22Rv1 (cell line): Measurements from ENCODE around the gene RPAP3.

Experiments
- H3K27ac ChIP-seq: fragments of 450-650 bp; 2 replicates; pipeline ENCODE4 v1.5.1; 2017
- ZFX ChIP-seq: fragments of 450-650 bp; IDR thresholded peaks from 2 replicates; pipeline ENCODE4 v1.6.1; 2017; ENCODE audit warnings: antibody characterized with exemption, borderline replicate concordance
- TF ChIP-seq, protein P1 (sequence below): fragments of 450-650 bp; IDR thresholded peaks from 2 replicates; pipeline ENCODE4 v1.5.1; 2017; ENCODE audit warnings: mild to moderate bottlenecking

RPAP3 gene

GRCh38 chr12:47729233-47729632, 23.4 kb upstream of the RPAP3 start:
- TF ChIP-seq, protein P1, sequence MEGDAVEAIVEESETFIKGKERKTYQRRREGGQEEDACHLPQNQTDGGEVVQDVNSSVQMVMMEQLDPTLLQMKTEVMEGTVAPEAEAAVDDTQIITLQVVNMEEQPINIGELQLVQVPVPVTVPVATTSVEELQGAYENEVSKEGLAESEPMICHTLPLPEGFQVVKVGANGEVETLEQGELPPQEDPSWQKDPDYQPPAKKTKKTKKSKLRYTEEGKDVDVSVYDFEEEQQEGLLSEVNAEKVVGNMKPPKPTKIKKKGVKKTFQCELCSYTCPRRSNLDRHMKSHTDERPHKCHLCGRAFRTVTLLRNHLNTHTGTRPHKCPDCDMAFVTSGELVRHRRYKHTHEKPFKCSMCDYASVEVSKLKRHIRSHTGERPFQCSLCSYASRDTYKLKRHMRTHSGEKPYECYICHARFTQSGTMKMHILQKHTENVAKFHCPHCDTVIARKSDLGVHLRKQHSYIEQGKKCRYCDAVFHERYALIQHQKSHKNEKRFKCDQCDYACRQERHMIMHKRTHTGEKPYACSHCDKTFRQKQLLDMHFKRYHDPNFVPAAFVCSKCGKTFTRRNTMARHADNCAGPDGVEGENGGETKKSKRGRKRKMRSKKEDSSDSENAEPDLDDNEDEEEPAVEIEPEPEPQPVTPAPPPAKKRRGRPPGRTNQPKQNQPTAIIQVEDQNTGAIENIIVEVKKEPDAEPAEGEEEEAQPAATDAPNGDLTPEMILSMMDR = no peak
- no peak for TF ChIP-seq ZFX
- H3K27ac ChIP-seq = no peak overlapping the region

GRCh38 chr12:47725893-47726292, 20.1 kb upstream of the RPAP3 start:
- TF ChIP-seq, protein P1 = no peak
- no peak for TF ChIP-seq ZFX
- no peak overlapping the region for H3K27ac ChIP-seq

- H3K27ac ChIP-seq = no peak within 1 kb of the TSS
- TF ChIP-seq, protein P1 = no peak
- no peak for TF ChIP-seq ZFX
These were observed 19.4 kb upstream of the RPAP3 start, which contains the start of gene ENDOU for GRCh38 chr12:47725091-47725772. TSS of gene ENDOU (minus strand) at chr12:47725490. CDS start at chr12:47725413, 77 bp downstream.

DNA sequence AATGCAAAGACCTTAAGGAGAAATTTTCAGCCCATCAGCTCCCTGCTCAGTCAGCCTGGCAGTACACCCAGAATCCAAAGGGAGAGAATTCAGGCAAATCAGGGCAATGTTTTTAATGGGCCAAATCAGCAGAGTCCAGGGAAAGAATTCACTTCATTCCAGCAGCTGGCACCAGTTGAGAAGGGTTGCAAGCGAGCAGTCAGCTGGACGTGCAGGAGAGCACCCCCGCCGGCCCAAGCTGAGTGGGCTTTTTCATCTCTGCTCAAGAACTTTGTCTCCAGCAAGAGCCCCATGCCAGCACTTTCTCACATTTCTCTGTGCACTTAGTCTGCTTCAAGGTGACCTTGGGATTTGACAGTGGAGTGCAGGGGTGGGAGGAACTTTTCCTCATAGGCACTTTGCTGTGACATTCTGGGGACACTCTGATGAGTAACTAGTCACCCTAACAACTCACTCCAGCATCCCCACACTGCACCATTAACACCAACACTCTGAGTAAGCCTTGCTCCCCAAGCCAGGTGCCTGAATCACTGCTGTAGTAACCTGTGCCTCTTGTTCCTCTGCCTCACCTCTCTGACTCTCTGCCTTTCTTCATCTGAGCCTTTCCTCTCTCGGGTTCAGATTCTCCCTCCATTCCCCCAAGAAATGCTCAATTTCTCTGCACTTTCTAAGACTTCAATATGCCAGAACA, 17.3 kb upstream of the RPAP3 start:
- TF ChIP-seq, protein P1 = no peak
- no peak for TF ChIP-seq ZFX
- no peak overlapping the region for H3K27ac ChIP-seq

GRCh38 chr12:47722136-47722834, 16.5 kb upstream of the RPAP3 start:
- no peak overlapping the region for H3K27ac ChIP-seq
- TF ChIP-seq, protein P1 = no peak
- TF ChIP-seq ZFX = no peak

- TF ChIP-seq ZFX = no peak
- TF ChIP-seq, protein P1 = no peak
- no peak overlapping the region for H3K27ac ChIP-seq
These were observed 15.7 kb upstream of the RPAP3 start for GRCh38 chr12:47721431-47721973.
